Heart left ventricle (tissue), 13 donors: ENCODE measurements around the gene RXFP1.

ENCODE experiments used
- CTCF ChIP-seq, 12 donors: fragments of 200-600 bp; sonication (generic) in 4 of 12; IDR thresholded peaks; one replicate each; pipeline versions ENCODE4 v1.5.0 to v1.8.0; 2018 to 2022; ENCODE audit warnings: antibody characterized with exemption in 12 of 12, mild to moderate bottlenecking in 5 of 12
- POLR2A ChIP-seq, 2 donors: fragments of 450-650 bp; IDR thresholded peaks; one replicate each; pipeline ENCODE4 v1.6.1; 2017; ENCODE audit warnings: antibody characterized with exemption in 2 of 2, mild to moderate bottlenecking in 2 of 2, moderate library complexity in 2 of 2
- donor health status: ischemic (EF 13 %, LVEDD 7.1; RV severe dilation, severe dysfunction).
- donor health status: DM: no; HTN: yes; CAD: no.
- donor health status: DM: no; HTN: no; CAD: no.
- donor health status: ischemic (EF 25% LVEDD 6.9; RV normal size, moderate dysfunction).
- donor health status: ischemic (EF 25% LVEDD 5.7; RV mildly dilated, moderate dysfunction).
- donor health status: ischemic (EF 35%, LVEDD 5.7; RV mildly dilated, moderate dysfunction).
- donor health status: nonischemic (EF 11% LVEDD 7.7; RV severe dilation, severe dysfunction).
- donor health status: DM: yes; HTN: yes; CAD: no.
- donor health status: PGD.
- donor health status: ischemic (EF 29% LVEDD 5.4; RV normal size, mild dysfunction).
- donor health status: nonischemic (EF 23%, LVEDD 6.1; RV moderate dilation, normal function).

GRCh38 chr4:158671665-158671914, 149.9 kb downstream of the RXFP1 start, which contains the start of gene C4orf46:
- TF ChIP-seq CTCF (IDR thresholded peaks at IDR 0.05) = no peak
- no peak for TF ChIP-seq POLR2A (IDR thresholded peaks at IDR 0.05)
